ENCODE data around the gene PLA2R1.

The PLA2R1 gene

GRCh38 chr2:159933727-159934049 is 128.7 kb downstream of the PLA2R1 start:
- peak; percentile 45 for DNase-seq (ENCODE audit: low read depth)

GRCh38 chr2:159933040-159933726 is 129.2 kb downstream of the PLA2R1 start:
- DNase-seq (ENCODE audit: low read depth): no peak

- no peak for DNase-seq (ENCODE audit: low read depth)
Measured at GRCh38 chr2:159926695-159927094, 135.7 kb downstream of the PLA2R1 start.

GRCh38 chr2:159925975-159926374 is 136.4 kb downstream of the PLA2R1 start:
- DNase-seq (ENCODE audit: low read depth): no peak

GRCh38 chr2:159922563-159922962 is 139.9 kb downstream of the PLA2R1 start:
- peak; percentile 48 for DNase-seq (ENCODE audit: low read depth)

- DNase-seq (ENCODE audit: low read depth): peak; percentile 49
Measured at GRCh38 chr2:159921752-159922404, 140.5 kb downstream of the PLA2R1 start.

- no peak for DNase-seq (ENCODE audit: low read depth)
Measured at GRCh38 chr2:159916511-159916910, 145.9 kb downstream of the PLA2R1 start.

GRCh38 chr2:159913900-159914299 is 148.5 kb downstream of the PLA2R1 start:
- DNase-seq (ENCODE audit: low read depth): no peak

- DNase-seq (ENCODE audit: low read depth): no peak
Measured at GRCh38 chr2:159912580-159912979, 149.8 kb downstream of the PLA2R1 start.

GRCh38 chr2:159910951-159911350 is 151.5 kb downstream of the PLA2R1 start:
- no peak for DNase-seq (ENCODE audit: low read depth)

GRCh38 chr2:159908623-159909022 is 153.8 kb downstream of the PLA2R1 start:
- DNase-seq (ENCODE audit: low read depth): no peak

- no peak for DNase-seq (ENCODE audit: low read depth)
Measured at GRCh38 chr2:159907909-159908308, 154.5 kb downstream of the PLA2R1 start.

- DNase-seq (ENCODE audit: low read depth): no peak
Measured at GRCh38 chr2:159905926-159906714, 156.3 kb downstream of the PLA2R1 start.

GRCh38 chr2:159904959-159905305 is 157.5 kb downstream of the PLA2R1 start:
- DNase-seq (ENCODE audit: low read depth): no peak

- DNase-seq (ENCODE audit: low read depth): no peak
Measured at GRCh38 chr2:159904127-159904958, 158.1 kb downstream of the PLA2R1 start, which contains the start of gene LY75. Gene LY75 (minus strand): TSS chr2:159904756.

GRCh38 chr2:159903443-159904126 is 158.8 kb downstream of the PLA2R1 start:
- peak; percentile 33 for DNase-seq (ENCODE audit: low read depth)

GRCh38 chr2:159902722-159903121 is 159.7 kb downstream of the PLA2R1 start:
- DNase-seq (ENCODE audit: low read depth): no peak

- DNase-seq (ENCODE audit: low read depth): no peak
Measured at GRCh38 chr2:159900343-159900742, 162.1 kb downstream of the PLA2R1 start.

- DNase-seq (ENCODE audit: low read depth): no peak
Measured at GRCh38 chr2:159898441-159898840, 164.0 kb downstream of the PLA2R1 start.

- DNase-seq (ENCODE audit: low read depth): no peak
Measured at GRCh38 chr2:159897720-159898119, 164.7 kb downstream of the PLA2R1 start.

GRCh38 chr2:159897081-159897480 is 165.3 kb downstream of the PLA2R1 start:
- no peak for DNase-seq (ENCODE audit: low read depth)
